Endodermal cell (in vitro differentiated cells): Measurements from ENCODE around the gene CLEC2A. TPM values are rescaled to one million over a fixed set of nuclear protein-coding genes. Genes with fewer than 3 reads are reported as not detected.

Source experiments
- DNase-seq: peaks from one replicate; pipeline ENCODE4 v3.0.0-alpha.2; 2017
- H3K27ac ChIP-seq: 2 replicates; pipeline ENCODE4 v1.5.1; 2013; ENCODE audit warnings: mild to moderate bottlenecking, low read depth, low read length, moderate library complexity
- H3K27me3 ChIP-seq: 2 replicates; pipeline ENCODE4 v1.6.1; 2013; ENCODE audit warnings: mild to moderate bottlenecking, low read length, moderate library complexity; ENCODE audit not compliant: insufficient read depth, control insufficient read depth, poor library complexity, severe bottlenecking
- H3K36me3 ChIP-seq: 2 replicates; pipeline ENCODE4 v1.7.0; 2013; ENCODE audit warnings: mild to moderate bottlenecking, low read length, moderate library complexity; ENCODE audit not compliant: control insufficient read depth, insufficient read depth
- H3K4me1 ChIP-seq: one replicate; pipeline ENCODE4 v1.7.0; 2013; ENCODE audit warnings: low read length; ENCODE audit not compliant: control insufficient read depth, insufficient read depth
- H3K4me3 ChIP-seq: 2 replicates; pipeline ENCODE4 v1.5.1; 2013; ENCODE audit warnings: mild to moderate bottlenecking, low read length, moderate library complexity
- H3K9ac ChIP-seq: 2 replicates; pipeline ENCODE4 v1.6.1; 2013; ENCODE audit warnings: mild to moderate bottlenecking, low read length, moderate library complexity; ENCODE audit not compliant: poor library complexity, severe bottlenecking; ENCODE audit errors: extremely low read depth
- H3K9me3 ChIP-seq: 2 replicates; pipeline ENCODE4 v1.6.1; 2013; ENCODE audit warnings: mild to moderate bottlenecking, low read length, moderate library complexity; ENCODE audit not compliant: control insufficient read depth
- H3K27ac Mint-ChIP-seq: 2 replicates; pipeline ENCODE4 v1.8.0; 2020; ENCODE audit warnings: mixed read lengths
- H3K27me3 Mint-ChIP-seq: 2 replicates; pipeline ENCODE4 v1.8.0; 2021; ENCODE audit warnings: mild to moderate bottlenecking, mixed read lengths; ENCODE audit not compliant: insufficient read depth
- H3K36me3 Mint-ChIP-seq: 2 replicates; pipeline ENCODE4 v1.8.0; 2020; ENCODE audit warnings: low read depth, mixed read lengths
- H3K4me1 Mint-ChIP-seq: 2 replicates; pipeline ENCODE4 v1.8.0; 2020; ENCODE audit warnings: mixed read lengths
- H3K4me3 Mint-ChIP-seq: 2 replicates; pipeline ENCODE4 v1.8.0; 2020; ENCODE audit warnings: mild to moderate bottlenecking, moderate library complexity, mixed read lengths
- H3K9me3 Mint-ChIP-seq: 2 replicates; pipeline ENCODE4 v1.8.0; 2020; ENCODE audit warnings: mild to moderate bottlenecking, mixed read lengths
- WGBS, 2 experiments: methylation state at CpG; one replicate each; pipeline versions ENCODE4 v1.1.5 to v1.1.7; 2013; ENCODE audit warnings: missing lambda C conversion rate in 2 of 2, mixed read lengths in 1 of 2; ENCODE audit not compliant: insufficient coverage in 1 of 2, insufficient read length in 1 of 2; 5-methylcytosine and 5-hydroxymethylcytosine counted together
- total RNA-seq, 2 donors: library from RNA; stranded (reverse); fragmentation: NEBNext Ultra II Directional in 1 of 2; extraction: Animal tissue kit (Norgen Biotek cat#: 25700) in 1 of 2; gene quantifications; 2 replicates in 1 of 2; 3 replicates in 1 of 2; pipeline ENCODE4 v1.2.1, GENCODE V29; 2021
- TF ChIP-seq, protein P1 (sequence below): fragments of 200-600 bp; sonication (generic); conservative IDR thresholded peaks from 2 replicates; pipeline ENCODE4 v1.5.0; 2021; ENCODE audit warnings: antibody characterized with exemption, mild to moderate bottlenecking

Gene CLEC2A
- total RNA-seq, 2 donors from 2014 or later = 3.8 TPM; not detected in 1

DNA sequence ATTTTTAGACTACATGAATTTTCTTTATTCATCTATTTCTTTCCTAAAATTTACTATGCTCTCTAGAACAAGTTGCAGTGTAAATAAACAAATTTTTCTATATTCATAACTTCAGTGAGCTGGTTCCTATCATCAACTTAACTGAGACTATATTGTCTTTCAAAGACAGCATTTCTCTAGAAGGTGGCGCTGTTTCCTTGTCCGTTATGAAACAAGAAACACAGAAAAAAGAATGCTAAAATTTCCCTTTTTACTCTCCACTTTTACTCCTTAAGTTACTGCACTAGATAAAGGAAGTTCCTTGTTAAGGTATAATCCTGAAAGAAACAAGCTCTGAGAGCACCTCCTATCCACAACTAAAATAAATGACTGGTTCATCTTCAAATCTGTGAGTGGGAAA lies 8.2 kb upstream of the CLEC2A start:
- H3K27ac Mint-ChIP-seq = no peak overlapping the region
- no peak overlapping the region for H3K27ac ChIP-seq
- no peaks in the 10 kb centered on the region for H3K36me3 ChIP-seq
- H3K4me1 Mint-ChIP-seq = peaks cover 2% of the 10 kb centered on the region
- H3K9ac ChIP-seq = no peak overlapping the region
- H3K4me1 ChIP-seq = no peaks in the 10 kb centered on the region
- no peak for DNase-seq
- H3K27me3 Mint-ChIP-seq = peaks cover 4% of the 10 kb centered on the region
- TF ChIP-seq, protein P1, sequence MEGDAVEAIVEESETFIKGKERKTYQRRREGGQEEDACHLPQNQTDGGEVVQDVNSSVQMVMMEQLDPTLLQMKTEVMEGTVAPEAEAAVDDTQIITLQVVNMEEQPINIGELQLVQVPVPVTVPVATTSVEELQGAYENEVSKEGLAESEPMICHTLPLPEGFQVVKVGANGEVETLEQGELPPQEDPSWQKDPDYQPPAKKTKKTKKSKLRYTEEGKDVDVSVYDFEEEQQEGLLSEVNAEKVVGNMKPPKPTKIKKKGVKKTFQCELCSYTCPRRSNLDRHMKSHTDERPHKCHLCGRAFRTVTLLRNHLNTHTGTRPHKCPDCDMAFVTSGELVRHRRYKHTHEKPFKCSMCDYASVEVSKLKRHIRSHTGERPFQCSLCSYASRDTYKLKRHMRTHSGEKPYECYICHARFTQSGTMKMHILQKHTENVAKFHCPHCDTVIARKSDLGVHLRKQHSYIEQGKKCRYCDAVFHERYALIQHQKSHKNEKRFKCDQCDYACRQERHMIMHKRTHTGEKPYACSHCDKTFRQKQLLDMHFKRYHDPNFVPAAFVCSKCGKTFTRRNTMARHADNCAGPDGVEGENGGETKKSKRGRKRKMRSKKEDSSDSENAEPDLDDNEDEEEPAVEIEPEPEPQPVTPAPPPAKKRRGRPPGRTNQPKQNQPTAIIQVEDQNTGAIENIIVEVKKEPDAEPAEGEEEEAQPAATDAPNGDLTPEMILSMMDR = peak; percentile 79
- H3K9me3 Mint-ChIP-seq = no peaks in the 10 kb centered on the region
- H3K9me3 ChIP-seq = no peaks in the 10 kb centered on the region
- WGBS, 2 experiments = 52% methylated on average over 2 of the region's 2 CpGs; no CpG with 5 or more reads in 1 of the 2 experiments
- H3K4me3 ChIP-seq = no peak overlapping the region
- H3K36me3 Mint-ChIP-seq = no peaks in the 10 kb centered on the region
- no peaks in the 10 kb centered on the region for H3K27me3 ChIP-seq
- no peak overlapping the region for H3K4me3 Mint-ChIP-seq

DNA sequence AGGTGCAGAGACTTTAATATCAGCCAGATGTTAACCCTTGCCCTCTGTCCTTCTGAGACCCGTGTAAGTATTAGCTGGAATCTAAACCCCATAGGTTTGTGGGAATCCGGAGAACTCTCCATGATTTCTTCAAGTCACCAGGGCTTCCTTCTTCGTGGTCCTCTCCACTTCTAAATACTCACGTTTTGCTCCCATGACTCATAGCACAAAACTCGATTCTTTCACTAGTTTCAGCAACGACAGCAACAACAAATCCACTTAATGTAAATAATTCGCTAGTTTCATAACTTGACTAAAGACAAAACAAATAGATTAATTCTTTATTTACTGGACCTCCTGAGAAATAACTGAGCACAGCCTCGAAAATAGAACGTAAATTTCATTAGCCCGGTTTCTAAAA lies 4.4 kb upstream of the CLEC2A start:
- H3K36me3 ChIP-seq = no peaks in the 10 kb centered on the region
- H3K27ac ChIP-seq = no peak overlapping the region
- Mint-ChIP-seq H3K27me3 (no peaks in the 10 kb centered on the region), H3K4me3 (no peak overlapping the region), H3K4me1 (peaks cover 7% of the 10 kb centered on the region), H3K27ac (no peak overlapping the region), H3K9me3 (no peaks in the 10 kb centered on the region), H3K36me3 (no peaks in the 10 kb centered on the region)
- no peak for DNase-seq
- no peak overlapping the region for H3K4me3 ChIP-seq
- no peaks in the 10 kb centered on the region for H3K9me3 ChIP-seq
- TF ChIP-seq, protein P1 = no peak
- 91 to 97% methylated on average over 8 to 10 of the region's 10 CpGs for WGBS, 2 experiments
- peaks cover 3% of the 10 kb centered on the region for H3K4me1 ChIP-seq
- no peaks in the 10 kb centered on the region for H3K27me3 ChIP-seq
- no peak overlapping the region for H3K9ac ChIP-seq

DNA sequence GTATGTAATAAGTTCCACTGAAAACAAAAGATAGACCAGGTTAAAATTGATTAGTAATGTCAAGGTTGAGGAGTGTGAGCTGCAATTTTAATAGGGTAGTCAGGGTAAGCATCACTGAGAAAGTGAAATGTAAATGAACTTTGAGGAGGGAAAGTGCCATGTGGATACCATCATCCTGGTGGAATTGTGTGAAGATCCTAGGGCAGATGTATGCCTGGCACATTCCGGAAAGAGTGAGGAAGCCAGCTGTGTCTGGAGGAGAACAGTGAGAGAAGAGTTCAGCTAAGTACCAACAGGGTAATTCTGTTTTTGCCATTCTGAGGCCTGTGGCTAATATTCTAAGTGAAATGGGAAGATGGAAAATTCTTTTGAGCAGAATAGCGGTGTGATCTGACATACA lies 2.9 kb upstream of the CLEC2A start:
- TF ChIP-seq, protein P1 = no peak
- Histone ChIP-seq H3K9ac (no peak overlapping the region), H3K9me3 (no peaks in the 10 kb centered on the region), H3K27me3 (no peaks in the 10 kb centered on the region), H3K4me3 (no peak overlapping the region), H3K36me3 (no peaks in the 10 kb centered on the region), H3K27ac (no peak overlapping the region), H3K4me1 (peaks cover 11% of the 10 kb centered on the region)
- no peak overlapping the region for H3K27ac Mint-ChIP-seq
- H3K4me1 Mint-ChIP-seq = peaks cover 10% of the 10 kb centered on the region
- 83 to 96% methylated on average over 1 to 2 of the region's 2 CpGs for WGBS, 2 experiments
- H3K36me3 Mint-ChIP-seq = no peaks in the 10 kb centered on the region
- no peak overlapping the region for H3K4me3 Mint-ChIP-seq
- H3K27me3 Mint-ChIP-seq = no peaks in the 10 kb centered on the region
- no peaks in the 10 kb centered on the region for H3K9me3 Mint-ChIP-seq
- DNase-seq = no peak
